HEK293T (cell line): ENCODE data around the gene BTBD9.
A peak's percentile ranks its signal among the peaks of the same experiment; 100 is the strongest.

ENCODE experiments used
- CTCF ChIA-PET: fragments of 350-600 bp; formaldehyde crosslinking; extraction: SDS; loops from one replicate; lab custom pipeline; 2021; ENCODE audit warnings: antibody characterized with exemption, inconsistent platforms; lab: Yijun Ruan, JAX
- POLR2A ChIA-PET: fragments of 350-600 bp; formaldehyde crosslinking; extraction: SDS; loops from one replicate; lab custom pipeline; 2020; ENCODE audit warnings: antibody characterized with exemption, inconsistent platforms; lab: Yijun Ruan, JAX
- DNase-seq: peaks from one replicate; pipeline ENCODE4 v3.0.0; 2012; ENCODE audit warnings: mixed read lengths; ENCODE audit errors: extremely low spot score
- ARNT ChIP-seq: fragments of 450-650 bp; IDR thresholded peaks from 2 replicates; pipeline ENCODE4 v1.6.1; 2017; ENCODE audit warnings: mild to moderate bottlenecking
- BHLHE40 ChIP-seq: fragments of 450-650 bp; IDR thresholded peaks from 2 replicates; pipeline ENCODE4 v1.6.1; 2016; ENCODE audit warnings: mild to moderate bottlenecking, moderate library complexity, borderline replicate concordance
- CTBP1 ChIP-seq: fragments of 450-650 bp; IDR thresholded peaks from 2 replicates; pipeline ENCODE4 v1.6.1; 2016; ENCODE audit warnings: borderline replicate concordance
- ELF4 ChIP-seq: fragments of 450-650 bp; IDR thresholded peaks from 2 replicates; pipeline ENCODE4 v1.6.1; 2017; ENCODE audit warnings: antibody characterized with exemption
- FOXA1 ChIP-seq: fragments of 450-650 bp; IDR thresholded peaks from 2 replicates; pipeline ENCODE4 v1.6.1; 2016; ENCODE audit warnings: mild to moderate bottlenecking
- FOXK2 ChIP-seq: fragments of 450-650 bp; IDR thresholded peaks from 2 replicates; pipeline ENCODE4 v1.6.1; 2016; ENCODE audit warnings: mild to moderate bottlenecking
- FOXM1 ChIP-seq: fragments of 450-650 bp; IDR thresholded peaks from 2 replicates; pipeline ENCODE4 v1.6.1; 2017; ENCODE audit warnings: mild to moderate bottlenecking, borderline replicate concordance
- HDGF ChIP-seq: fragments of 450-650 bp; IDR thresholded peaks from 2 replicates; pipeline ENCODE4 v1.6.1; 2017; ENCODE audit warnings: antibody characterized with exemption, borderline replicate concordance
- L3MBTL2 ChIP-seq: fragments of 450-650 bp; conservative IDR thresholded peaks from 2 replicates; pipeline ENCODE4 v1.6.1; 2016; ENCODE audit warnings: mild to moderate bottlenecking
- LEF1 ChIP-seq: fragments of 450-650 bp; IDR thresholded peaks from 2 replicates; pipeline ENCODE4 v1.6.1; 2017; ENCODE audit warnings: mild to moderate bottlenecking, borderline replicate concordance
- NFRKB ChIP-seq: fragments of 450-650 bp; IDR thresholded peaks from 2 replicates; pipeline ENCODE4 v1.6.1; 2016; ENCODE audit warnings: mild to moderate bottlenecking, moderate library complexity
- PKNOX1 ChIP-seq: fragments of 450-650 bp; IDR thresholded peaks from 2 replicates; pipeline ENCODE4 v1.6.1; 2016
- SP1 ChIP-seq: fragments of 450-650 bp; IDR thresholded peaks from 2 replicates; pipeline ENCODE4 v1.6.1; 2017
- SUZ12 ChIP-seq: fragments of 450-650 bp; IDR thresholded peaks from 2 replicates; pipeline ENCODE4 v1.6.1; 2016; ENCODE audit warnings: mild to moderate bottlenecking
- TARDBP ChIP-seq: fragments of 450-650 bp; IDR thresholded peaks from 2 replicates; pipeline ENCODE4 v1.6.1; 2016
- ZNF384 ChIP-seq: fragments of 450-650 bp; IDR thresholded peaks from 2 replicates; pipeline ENCODE4 v1.6.1; 2016

Gene BTBD9

GRCh38 chr6:38283734-38284362 lies 355.9 kb downstream of the BTBD9 start:
- no peak for DNase-seq
- ChIA-PET POLR2A (no interaction called here), CTCF (no interaction called here)
- TF ChIP-seq SP1: no peak
- peak; percentile 13; the same call in 1 of the 2 replicates for TF ChIP-seq PKNOX1
- no peak for TF ChIP-seq NFRKB

- no peak for TF ChIP-seq ELF4
- no peak for TF ChIP-seq TARDBP
- no peak for TF ChIP-seq BHLHE40
- no peak for TF ChIP-seq FOXM1
- no peak for TF ChIP-seq ARNT
- TF ChIP-seq FOXK2: no peak
- TF ChIP-seq HDGF: no peak
- no peak for TF ChIP-seq PKNOX1
- TF ChIP-seq FOXA1: no peak
- TF ChIP-seq SP1: no peak
- TF ChIP-seq SUZ12: no peak
- TF ChIP-seq NFRKB: no peak
- no peak for TF ChIP-seq L3MBTL2
- TF ChIP-seq LEF1: no peak
- CTCF ChIA-PET: no interaction called here
- POLR2A ChIA-PET: no interaction called here
- DNase-seq: no peak
Observed at GRCh38 chr6:38282911-38283310, 356.8 kb downstream of the BTBD9 start.

GRCh38 chr6:38281126-38281525 lies 358.6 kb downstream of the BTBD9 start:
- TF ChIP-seq FOXK2 (no peak), HDGF (no peak), TARDBP (no peak), LEF1 (no peak), ZNF384 (no peak), ELF4 (no peak), FOXM1 (no peak), BHLHE40 (no peak), SUZ12 (no peak)
- no peak for DNase-seq
- CTCF ChIA-PET: no interaction called here
- POLR2A ChIA-PET: no interaction called here

GRCh38 chr6:38279963-38280588 lies 359.7 kb downstream of the BTBD9 start:
- TF ChIP-seq PKNOX1: 0 out of 2 replicates have a peak, but pooled peaks have one; percentile 8
- no peak for TF ChIP-seq NFRKB
- CTCF ChIA-PET: interaction anchor here (1.1 kb wide), 1 partner anchor 12 kb away, joined by 3 read pairs; no protein-coding TSS in a partner anchor
- POLR2A ChIA-PET: no interaction called here
- no peak for DNase-seq

GRCh38 chr6:38279423-38279822 lies 360.3 kb downstream of the BTBD9 start:
- POLR2A ChIA-PET: no interaction called here
- no peak for TF ChIP-seq LEF1
- no peak for TF ChIP-seq PKNOX1
- no peak for TF ChIP-seq L3MBTL2
- TF ChIP-seq FOXA1: no peak
- no peak for TF ChIP-seq BHLHE40
- TF ChIP-seq TARDBP: no peak
- TF ChIP-seq FOXM1: no peak
- TF ChIP-seq NFRKB: no peak
- no peak for TF ChIP-seq SUZ12
- TF ChIP-seq CTBP1: no peak
- TF ChIP-seq HDGF: no peak
- TF ChIP-seq ZNF384: no peak
- no peak for TF ChIP-seq FOXK2
- TF ChIP-seq ELF4: no peak
- TF ChIP-seq ARNT: no peak
- no peak for TF ChIP-seq SP1
- no peak for DNase-seq
- CTCF ChIA-PET: interaction anchor here (1.1 kb wide), 2 partner anchors 13 to 18 kb away, joined by 3 read pairs; no protein-coding TSS in a partner anchor

- POLR2A ChIA-PET: no interaction called here
- CTCF ChIA-PET: no interaction called here
- DNase-seq: no peak
Observed at GRCh38 chr6:38273325-38273724, 366.4 kb downstream of the BTBD9 start.

More at GRCh38 chr6:38273325-38273724, 366.4 kb downstream of the BTBD9 start:
- TF ChIP-seq ZNF384 (no peak), ELF4 (no peak), NFRKB (no peak), BHLHE40 (no peak), SP1 (no peak), LEF1 (no peak), L3MBTL2 (no peak), PKNOX1 (no peak), SUZ12 (no peak), ARNT (no peak), FOXA1 (no peak), FOXK2 (no peak), TARDBP (no peak), CTBP1 (no peak)
